H1 (cell line): ENCODE data around the gene AAK1. TPM values are rescaled to one million over a fixed set of nuclear protein-coding genes. Genes with fewer than 3 reads are reported as not detected.

Experiments used
- CTCF ChIA-PET: fragments of 300-600 bp; sonication (Branson Sonifier 250); formaldehyde crosslinking; loops from one replicate; lab custom pipeline; 2021; ENCODE audit not compliant: partially characterized antibody; lab: Charles Lee
- POLR2A ChIA-PET: fragments of 300-600 bp; sonication (Branson Sonifier 250); formaldehyde crosslinking; loops from one replicate; lab custom pipeline; 2021; ENCODE audit warnings: inconsistent platforms; ENCODE audit not compliant: partially characterized antibody; lab: Charles Lee
- DNase-seq, 2 experiments: peaks; one replicate each; pipeline versions ENCODE4 v3.0.0 to v3.0.0-alpha.2; 2010 to 2022; ENCODE audit warnings: low spot score in 2 of 2, low read depth in 1 of 2, mixed read lengths in 1 of 2
- FAIRE-seq: peaks from 2 replicates; lab custom pipeline; 2011; peaks lifted over from hg19 to GRCh38; lab: Jason Lieb, UNC
- H2AFZ ChIP-seq: 2 replicates; pipeline ENCODE4 v1.8.1; 2012; ENCODE audit warnings: low read length, inconsistent platforms
- H2AK5ac ChIP-seq: 2 replicates; pipeline ENCODE4 v1.6.1; 2013; ENCODE audit warnings: low read depth, low read length
- H2BK120ac ChIP-seq: replicated peaks from 2 replicates; pipeline ENCODE3; 2013; ENCODE audit warnings: low read depth, low read length, inconsistent platforms
- H2BK12ac ChIP-seq: 2 replicates; pipeline ENCODE4 v1.6.1; 2013; ENCODE audit warnings: low read depth, low read length
- H2BK15ac ChIP-seq: 2 replicates; pipeline ENCODE4 v1.6.1; 2013; ENCODE audit warnings: low read length
- H2BK20ac ChIP-seq: 2 replicates; pipeline ENCODE4 v1.6.1; 2013; ENCODE audit warnings: low read length
- H2BK5ac ChIP-seq: 2 replicates; pipeline ENCODE4 v1.6.1; 2013; ENCODE audit warnings: low read depth, low read length
- H3K14ac ChIP-seq: 2 replicates; pipeline ENCODE4 v1.6.1; 2013; ENCODE audit warnings: inconsistent platforms; ENCODE audit not compliant: insufficient read length
- H3K18ac ChIP-seq: 2 replicates; pipeline ENCODE4 v1.6.1; 2013; ENCODE audit warnings: low read length; ENCODE audit errors: extremely low read depth
- H3K23ac ChIP-seq: 2 replicates; pipeline ENCODE4 v1.6.1; 2013; ENCODE audit warnings: inconsistent platforms; ENCODE audit not compliant: insufficient read length
- H3K23me2 ChIP-seq: 2 replicates; pipeline ENCODE4 v1.6.1; 2013; ENCODE audit warnings: low read depth, low read length
- H3K27ac ChIP-seq: 2 replicates; pipeline ENCODE4 v1.6.1; 2011; ENCODE audit warnings: low read depth, low read length, inconsistent platforms
- H3K27me3 ChIP-seq, 4 experiments: replicated peaks in 1 of 4; 1 replicate in 1 of 4; 2 replicates in 3 of 4; pipeline versions ENCODE4 v1.6.1 to v1.8.1; 2011 to 2013; ENCODE audit warnings: low read length in 3 of 4, mild to moderate bottlenecking in 3 of 4, inconsistent platforms in 2 of 4, mixed read lengths in 2 of 4, moderate library complexity in 1 of 4; ENCODE audit not compliant: control insufficient read depth in 3 of 4, insufficient read depth in 3 of 4; ENCODE audit errors: extremely low read depth in 1 of 4
- H3K36me3 ChIP-seq, 4 experiments: 2 replicates each; pipeline versions ENCODE4 v1.6.1 to v1.8.1; 2011 to 2013; ENCODE audit warnings: mild to moderate bottlenecking in 4 of 4, low read length in 3 of 4, moderate library complexity in 2 of 4, control low read depth in 1 of 4, inconsistent platforms in 1 of 4; ENCODE audit not compliant: insufficient read depth in 4 of 4, control insufficient read depth in 2 of 4
- H3K4ac ChIP-seq: replicated peaks from 2 replicates; pipeline ENCODE3; 2013; ENCODE audit warnings: low read length, low read depth, mixed read lengths, inconsistent platforms; ENCODE audit not compliant: insufficient read length
- H3K4me1 ChIP-seq, 4 experiments: replicated peaks in 1 of 4; 1 replicate in 1 of 4; 2 replicates in 3 of 4; pipeline versions ENCODE4 v1.6.1 to v1.8.1; 2011 to 2013; ENCODE audit warnings: low read length in 3 of 4, inconsistent platforms in 2 of 4, mixed read lengths in 1 of 4; ENCODE audit not compliant: insufficient read depth in 4 of 4, control insufficient read depth in 3 of 4
- H3K4me2 ChIP-seq, 2 experiments: 2 replicates each; pipeline versions ENCODE4 v1.6.1 to v1.8.1; 2011 to 2013; ENCODE audit warnings: low read depth in 2 of 2, low read length in 2 of 2, control low read depth in 1 of 2, inconsistent platforms in 1 of 2, mild to moderate bottlenecking in 1 of 2; ENCODE audit not compliant: insufficient read depth in 1 of 2
- H3K4me3 ChIP-seq, 4 experiments: fragments of 200-600, 300-600 bp in 1 of 4; sonication (generic), shearing (Covaris generic), sonication (Bioruptor Twin) in 1 of 4; 2 replicates each; pipeline versions ENCODE4 v1.5.1 to v1.8.1; 2011 to 2016; ENCODE audit warnings: low read length in 4 of 4, low read depth in 3 of 4, control low read depth in 2 of 4, inconsistent platforms in 2 of 4, mild to moderate bottlenecking in 2 of 4, mixed read lengths in 1 of 4, moderate library complexity in 1 of 4; ENCODE audit not compliant: insufficient read depth in 2 of 4; ENCODE audit errors: extremely low read depth in 1 of 4
- H3K56ac ChIP-seq: replicated peaks from 2 replicates; pipeline ENCODE3; 2013; ENCODE audit warnings: low read depth, mild to moderate bottlenecking, mixed read lengths, low read length, inconsistent platforms; ENCODE audit not compliant: insufficient read length
- H3K79me1 ChIP-seq: 2 replicates; pipeline ENCODE4 v1.6.1; 2013; ENCODE audit warnings: low read depth, low read length, control low read depth
- H3K79me2 ChIP-seq, 2 experiments: 2 replicates each; pipeline versions ENCODE4 v1.6.1 to v1.8.1; 2012 to 2013; ENCODE audit warnings: low read length in 2 of 2, mild to moderate bottlenecking in 2 of 2, inconsistent platforms in 1 of 2; ENCODE audit not compliant: insufficient read depth in 2 of 2, control insufficient read depth in 1 of 2
- H3K9ac ChIP-seq, 4 experiments: replicated peaks in 1 of 4; 1 replicate in 1 of 4; 2 replicates in 3 of 4; pipeline versions ENCODE4 v1.6.1 to v1.8.1; 2011 to 2013; ENCODE audit warnings: low read depth in 3 of 4, low read length in 3 of 4, control low read depth in 2 of 4, mild to moderate bottlenecking in 2 of 4, moderate library complexity in 2 of 4, inconsistent platforms in 1 of 4; ENCODE audit errors: extremely low read depth in 1 of 4
- H3K9me3 ChIP-seq, 2 experiments: 2 replicates each; pipeline versions ENCODE4 v1.6.1 to v1.8.1; 2012 to 2013; ENCODE audit warnings: mild to moderate bottlenecking in 2 of 2, moderate library complexity in 2 of 2, control low read depth in 1 of 2, inconsistent platforms in 1 of 2, low read depth in 1 of 2, low read length in 1 of 2, mixed read lengths in 1 of 2; ENCODE audit not compliant: insufficient read depth in 2 of 2
- H4K20me1 ChIP-seq, 2 experiments: replicated peaks in 1 of 2; 2 replicates each; pipeline versions ENCODE3 to v1.8.1; 2011 to 2013; ENCODE audit warnings: inconsistent platforms in 2 of 2, low read length in 2 of 2, mild to moderate bottlenecking in 1 of 2; ENCODE audit not compliant: insufficient read depth in 2 of 2, control insufficient read depth in 1 of 2
- H4K5ac ChIP-seq: 2 replicates; pipeline ENCODE4 v1.6.1; 2013; ENCODE audit warnings: low read length, low read depth, mixed read lengths, inconsistent platforms; ENCODE audit not compliant: insufficient read length
- H4K8ac ChIP-seq: 2 replicates; pipeline ENCODE4 v1.8.0; 2013; ENCODE audit warnings: mild to moderate bottlenecking, moderate library complexity, low read length, inconsistent platforms; ENCODE audit not compliant: insufficient read depth; ENCODE audit errors: extremely low read depth
- H4K91ac ChIP-seq: replicated peaks from 2 replicates; pipeline ENCODE3; 2013; ENCODE audit warnings: low read length, mixed read lengths, inconsistent platforms; ENCODE audit not compliant: insufficient read length
- ASH2L ChIP-seq: fragments of 200-600, 300-600 bp; sonication (generic); IDR thresholded peaks from one replicate; pipeline ENCODE4 v1.7.1; 2017; ENCODE audit warnings: low read length
- WGBS, 2 experiments: shearing (Covaris generic) in 1 of 2; methylation state at CpG; one replicate each; pipeline versions ENCODE4 v1.1.6 to v1.1.7; 2013 to 2015; ENCODE audit warnings: low lambda C conversion rate in 2 of 2, mixed read lengths in 2 of 2, inconsistent platforms in 1 of 2, low coverage in 1 of 2, missing lambda C conversion rate in 1 of 2; ENCODE audit not compliant: insufficient replicate concordance in 2 of 2, insufficient coverage in 1 of 2, insufficient read length in 1 of 2; ENCODE audit errors: extremely low coverage in 1 of 2, missing lambda C conversion rate in 1 of 2; 5-methylcytosine and 5-hydroxymethylcytosine counted together
- polyA plus RNA-seq, 7 experiments: library from polyadenylated mRNA; depleted of rRNA in 3 of 7; stranded (reverse) in 5 of 7; unstranded in 2 of 7; fragments of >200 nt in 5 of 7; fragments of 200-250 nt in 2 of 7; gene quantifications; 1 replicate in 5 of 7; 2 replicates in 1 of 7; 4 replicates in 1 of 7; pipeline versions ENCODE4 v1.2.1 to v1.2.3, GENCODE V29; 2011 to 2013; ENCODE audit warnings: missing spikeins in 2 of 7, mixed read lengths in 2 of 7
- total RNA-seq: library from RNA; stranded (reverse); fragmentation: NEBNext Ultra II Directional; extraction: Animal tissue kit (Norgen Biotek cat#: 25700); gene quantifications from 2 replicates; pipeline ENCODE4 v1.2.1, GENCODE V29; 2021

AAK1 gene
- total and polyA plus RNA-seq, 2 of the 8 experiments (the other 6 are each of a cell fraction or from before 2014, with no cell fraction given), result 10.0 to 40.5 TPM

DNA sequence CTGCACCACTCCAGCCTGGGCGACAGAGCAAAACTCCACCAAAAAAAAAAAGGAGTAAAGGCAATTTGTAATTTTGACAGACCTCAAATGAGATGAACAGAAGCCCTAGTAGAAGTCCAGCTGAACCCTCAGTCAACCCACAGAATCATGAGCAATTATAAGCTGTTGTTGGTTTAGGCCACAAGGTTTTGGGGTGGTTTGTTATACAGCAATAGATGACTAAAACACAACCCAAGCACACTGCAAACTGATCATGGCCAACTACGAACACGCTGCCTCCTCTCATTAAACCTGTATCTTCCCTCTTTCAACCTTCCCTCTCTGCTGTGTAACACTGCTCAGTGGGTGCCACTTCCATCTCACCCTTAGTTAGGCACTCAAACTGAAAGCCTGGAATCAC lies 22.1 kb downstream of the AAK1 start:
- CTCF ChIA-PET, result interaction anchor here (0.6 to 1.3 kb wide), 3 partner anchors 10 to 635 kb away, joined by 3 to 5 read pairs (median 4); no protein-coding TSS in a partner anchor
- Histone ChIP-seq H2BK12ac (no peak overlapping the region), H3K18ac (no peak overlapping the region), H3K79me2 (peaks cover 4 to 70% of the 10 kb centered on the region in 2 experiments; a peak in 3 of 4 replicates), H3K79me1 (peaks cover 19% of the 10 kb centered on the region), H3K9me3 (no peaks in the 10 kb centered on the region; a peak in 1 of 4 replicates), H3K56ac (no peak overlapping the region), H2AFZ (no peak overlapping the region), H4K20me1 (peaks cover 0 to 3% of the 10 kb centered on the region in 2 experiments), H3K27me3 (no peaks in the 10 kb centered on the region), H3K4me1 (peaks cover 0 to 2% (median 0%) of the 10 kb centered on the region in 4 experiments; a peak in 1 of 7 replicates), H2BK120ac (no peak overlapping the region), H3K14ac (no peak overlapping the region), H3K27ac (no peak overlapping the region), H3K4ac (no peak overlapping the region), H2BK5ac (no peak overlapping the region), H2BK20ac (no peak overlapping the region), H3K23ac (no peak overlapping the region), H4K8ac (no peak overlapping the region), H3K4me3 (no peak overlapping the region), H3K36me3 (no peaks in the 10 kb centered on the region), H2BK15ac (no peak overlapping the region), H2AK5ac (no peak overlapping the region), H3K9ac (no peak overlapping the region), H3K23me2 (peaks cover 3% of the 10 kb centered on the region; the same call in 1 of the 2 replicates), H4K5ac (no peak overlapping the region), H4K91ac (no peak overlapping the region), H3K4me2 (no peak overlapping the region)
- DNase-seq (no peak), FAIRE-seq (no peak)
- POLR2A ChIA-PET, result no interaction called here
- 76% methylated on average over 3 of the region's 3 CpGs; no CpG with 5 or more reads in 1 of the 2 experiments for WGBS, 2 experiments
- TF ChIP-seq ASH2L, result no peak
